Body of pancreas (tissue), 4 donors: ENCODE measurements around the gene TMEM269.

Source experiments
- POLR2A ChIP-seq, 3 donors: fragments of 450-650 bp; IDR thresholded peaks; one replicate each; pipeline ENCODE4 v1.6.1; 2016; ENCODE audit warnings: antibody characterized with exemption in 3 of 3, mild to moderate bottlenecking in 2 of 3
- TF ChIP-seq, protein P1 (sequence below), 7 experiments: fragments of 450-650 bp in 4 of 7; fragments of 200-600 bp in 3 of 7; sonication (generic) in 3 of 7; IDR thresholded peaks; one replicate each; pipeline ENCODE4 v1.5.1; 2016 to 2019; ENCODE audit warnings: antibody characterized with exemption in 7 of 7

DNA sequence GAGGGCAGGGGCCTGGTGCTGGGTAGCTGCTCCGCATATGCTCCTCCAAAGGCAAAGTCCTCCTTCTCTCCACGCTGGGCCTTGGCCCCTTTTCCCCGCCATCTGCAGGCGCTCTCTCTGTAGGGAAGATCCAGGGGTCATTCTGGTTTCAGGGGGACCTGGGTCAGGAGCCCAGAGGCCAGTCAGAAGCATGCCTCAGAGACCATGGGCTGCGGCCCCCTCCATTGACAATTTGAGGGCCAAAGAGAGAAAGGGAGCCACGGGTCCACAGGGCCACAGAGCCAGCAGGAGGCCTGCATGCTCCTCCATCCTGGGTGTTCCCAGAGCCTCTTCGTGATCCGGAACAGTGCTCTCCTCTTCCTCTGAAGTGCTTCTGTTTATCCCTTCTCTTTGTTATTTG, 42.6 kb upstream of the TMEM269 start:
- TF ChIP-seq, protein P1, sequence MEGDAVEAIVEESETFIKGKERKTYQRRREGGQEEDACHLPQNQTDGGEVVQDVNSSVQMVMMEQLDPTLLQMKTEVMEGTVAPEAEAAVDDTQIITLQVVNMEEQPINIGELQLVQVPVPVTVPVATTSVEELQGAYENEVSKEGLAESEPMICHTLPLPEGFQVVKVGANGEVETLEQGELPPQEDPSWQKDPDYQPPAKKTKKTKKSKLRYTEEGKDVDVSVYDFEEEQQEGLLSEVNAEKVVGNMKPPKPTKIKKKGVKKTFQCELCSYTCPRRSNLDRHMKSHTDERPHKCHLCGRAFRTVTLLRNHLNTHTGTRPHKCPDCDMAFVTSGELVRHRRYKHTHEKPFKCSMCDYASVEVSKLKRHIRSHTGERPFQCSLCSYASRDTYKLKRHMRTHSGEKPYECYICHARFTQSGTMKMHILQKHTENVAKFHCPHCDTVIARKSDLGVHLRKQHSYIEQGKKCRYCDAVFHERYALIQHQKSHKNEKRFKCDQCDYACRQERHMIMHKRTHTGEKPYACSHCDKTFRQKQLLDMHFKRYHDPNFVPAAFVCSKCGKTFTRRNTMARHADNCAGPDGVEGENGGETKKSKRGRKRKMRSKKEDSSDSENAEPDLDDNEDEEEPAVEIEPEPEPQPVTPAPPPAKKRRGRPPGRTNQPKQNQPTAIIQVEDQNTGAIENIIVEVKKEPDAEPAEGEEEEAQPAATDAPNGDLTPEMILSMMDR (IDR thresholded peaks at IDR 0.05): no peak
- no peak for TF ChIP-seq POLR2A (IDR thresholded peaks at IDR 0.05)
